OCI-LY1 (cell line): ENCODE measurements around the gene BMP7.
"Not testable (repeated sequence)": the region's sequence is repeated elsewhere in the genome, so short reads cannot be mapped to it uniquely, and the experiment has no call there.

Experiments
- H2AFZ ChIP-seq: fragments of 200-600 bp; sonication (generic), shearing (Covaris generic); 2 replicates; pipeline ENCODE4 v1.6.0; 2014; ENCODE audit warnings: antibody characterized with exemption, mild to moderate bottlenecking, low read length
- H3F3A ChIP-seq: fragments of 200-600 bp; sonication (generic), shearing (Covaris generic); 2 replicates; pipeline ENCODE4 v1.6.0; 2014; ENCODE audit warnings: mild to moderate bottlenecking, antibody characterized with exemption, low read length, moderate library complexity; ENCODE audit not compliant: insufficient read depth
- H3K27ac ChIP-seq: fragments of 200-600 bp; sonication (generic); 2 replicates; pipeline ENCODE4 v1.5.1; 2014; ENCODE audit warnings: low read length, mixed run types, mild to moderate bottlenecking, low read depth; ENCODE audit not compliant: poor library complexity, severe bottlenecking
- H3K27me3 ChIP-seq: fragments of 200-600 bp; sonication (generic); 2 replicates; pipeline ENCODE4 v1.6.0; 2014; ENCODE audit warnings: antibody characterized with exemption, mild to moderate bottlenecking, low read length, moderate library complexity; ENCODE audit not compliant: insufficient read depth
- H3K36me3 ChIP-seq: fragments of 200-600 bp; sonication (generic); 2 replicates; pipeline ENCODE4 v1.6.1; 2014; ENCODE audit warnings: mild to moderate bottlenecking, antibody characterized with exemption, low read length, moderate library complexity, mixed read lengths; ENCODE audit not compliant: insufficient read depth
- H3K4me1 ChIP-seq: fragments of 200-600 bp; sonication (generic); 2 replicates; pipeline ENCODE4 v1.5.1; 2014; ENCODE audit warnings: mild to moderate bottlenecking, low read length, moderate library complexity; ENCODE audit not compliant: insufficient read depth, severe bottlenecking
- H3K4me2 ChIP-seq: fragments of 200-600 bp; sonication (generic), shearing (Covaris generic); 2 replicates; pipeline ENCODE4 v1.6.1; 2014; ENCODE audit warnings: low read length
- H3K4me3 ChIP-seq: fragments of 200-600 bp; sonication (generic); 2 replicates; pipeline ENCODE4 v1.5.1; 2014; ENCODE audit warnings: low read length, low read depth, mild to moderate bottlenecking, mixed read lengths; ENCODE audit not compliant: poor library complexity, severe bottlenecking
- H3K79me2 ChIP-seq: fragments of 200-600 bp; shearing (Covaris generic); 2 replicates; pipeline ENCODE4 v1.6.1; 2016; ENCODE audit warnings: mixed run types, low read length, mixed read lengths; ENCODE audit not compliant: insufficient read depth
- H3K9ac ChIP-seq: fragments of 200-600 bp; sonication (generic), shearing (Covaris generic); 2 replicates; pipeline ENCODE4 v1.6.1; 2014; ENCODE audit warnings: mild to moderate bottlenecking, low read length, mixed read lengths
- H3K9me2 ChIP-seq: fragments of 200-600 bp; sonication (generic), shearing (Covaris generic); 2 replicates; pipeline ENCODE4 v1.6.1; 2014; ENCODE audit warnings: low read depth, mild to moderate bottlenecking, low read length, mixed read lengths
- H3K9me3 ChIP-seq: fragments of 200-600 bp; shearing (Covaris generic); 2 replicates; pipeline ENCODE4 v1.6.1; 2014; ENCODE audit warnings: low read length, mixed read lengths
- H4K20me1 ChIP-seq: fragments of 200-600 bp; sonication (generic), shearing (Covaris generic); 2 replicates; pipeline ENCODE4 v1.6.0; 2016; ENCODE audit warnings: mild to moderate bottlenecking, low read length; ENCODE audit not compliant: insufficient read depth
- EZH2 ChIP-seq: fragments of 200-600 bp; sonication (generic), shearing (Covaris generic); IDR thresholded peaks from 2 replicates; pipeline ENCODE4 v1.8.0; 2017; ENCODE audit warnings: borderline replicate concordance, mixed run types, mild to moderate bottlenecking, antibody characterized with exemption, low read length, moderate library complexity, mixed read lengths
- TF ChIP-seq, protein P1 (sequence below): fragments of 200-600 bp; sonication (generic), shearing (Covaris generic); IDR thresholded peaks from 2 replicates; pipeline ENCODE4 v1.5.1; 2017; ENCODE audit warnings: mild to moderate bottlenecking, antibody characterized with exemption, low read length, moderate library complexity, mixed read lengths

The BMP7 gene

GRCh38 chr20:57159945-57160610, 106.4 kb downstream of the BMP7 start:
- Histone ChIP-seq H3K4me2 (no peak overlapping the region), H3K79me2 (no peaks in the 10 kb centered on the region), H4K20me1 (no peaks in the 10 kb centered on the region), H3K36me3 (no peaks in the 10 kb centered on the region), H3K9me3 (no peaks in the 10 kb centered on the region), H3K27me3 (peaks cover 4% of the 10 kb centered on the region; the same call in 1 of the 2 replicates), H3F3A (no peaks in the 10 kb centered on the region), H3K4me1 (no peaks in the 10 kb centered on the region), H3K4me3 (no peak overlapping the region), H3K9me2 (no peaks in the 10 kb centered on the region), H2AFZ (no peak overlapping the region), H3K9ac (no peak overlapping the region), H3K27ac (no peak overlapping the region)
- TF ChIP-seq EZH2: no peak
- TF ChIP-seq, protein P1, sequence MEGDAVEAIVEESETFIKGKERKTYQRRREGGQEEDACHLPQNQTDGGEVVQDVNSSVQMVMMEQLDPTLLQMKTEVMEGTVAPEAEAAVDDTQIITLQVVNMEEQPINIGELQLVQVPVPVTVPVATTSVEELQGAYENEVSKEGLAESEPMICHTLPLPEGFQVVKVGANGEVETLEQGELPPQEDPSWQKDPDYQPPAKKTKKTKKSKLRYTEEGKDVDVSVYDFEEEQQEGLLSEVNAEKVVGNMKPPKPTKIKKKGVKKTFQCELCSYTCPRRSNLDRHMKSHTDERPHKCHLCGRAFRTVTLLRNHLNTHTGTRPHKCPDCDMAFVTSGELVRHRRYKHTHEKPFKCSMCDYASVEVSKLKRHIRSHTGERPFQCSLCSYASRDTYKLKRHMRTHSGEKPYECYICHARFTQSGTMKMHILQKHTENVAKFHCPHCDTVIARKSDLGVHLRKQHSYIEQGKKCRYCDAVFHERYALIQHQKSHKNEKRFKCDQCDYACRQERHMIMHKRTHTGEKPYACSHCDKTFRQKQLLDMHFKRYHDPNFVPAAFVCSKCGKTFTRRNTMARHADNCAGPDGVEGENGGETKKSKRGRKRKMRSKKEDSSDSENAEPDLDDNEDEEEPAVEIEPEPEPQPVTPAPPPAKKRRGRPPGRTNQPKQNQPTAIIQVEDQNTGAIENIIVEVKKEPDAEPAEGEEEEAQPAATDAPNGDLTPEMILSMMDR: no peak

DNA sequence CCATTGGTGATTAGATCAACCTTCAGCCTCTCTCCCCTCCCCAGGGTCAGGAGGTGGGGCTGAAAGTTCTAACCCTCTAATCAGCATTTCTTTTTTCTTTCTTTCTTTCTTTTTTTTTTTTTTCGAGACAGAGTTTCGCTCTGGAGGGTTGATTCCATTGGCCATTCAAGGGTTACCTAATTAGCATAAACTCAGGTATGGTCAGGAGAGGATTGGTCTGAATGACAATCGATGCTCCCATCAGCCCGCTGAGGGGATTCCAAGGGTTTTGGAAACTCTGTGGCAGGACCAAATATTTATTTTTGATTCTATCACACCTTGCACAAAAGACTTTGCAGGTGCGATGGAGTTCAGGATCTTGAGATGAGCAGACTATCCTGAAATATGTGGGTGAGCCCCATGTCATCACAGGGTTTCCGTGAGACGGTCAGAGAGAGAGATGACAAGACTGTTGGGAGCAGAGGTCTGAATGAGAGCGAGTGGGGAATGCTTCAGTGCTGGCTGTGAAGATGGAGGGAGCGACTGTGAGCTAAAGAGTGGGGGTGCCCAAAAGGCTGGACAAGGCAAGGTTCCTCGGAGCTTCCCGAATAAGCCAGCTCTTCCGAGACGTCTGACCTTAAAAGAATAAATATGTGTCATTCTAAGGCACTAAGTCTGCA, 107.1 kb downstream of the BMP7 start:
- Histone ChIP-seq H3F3A (no peaks in the 10 kb centered on the region), H3K79me2 (no peaks in the 10 kb centered on the region), H3K9me3 (no peaks in the 10 kb centered on the region), H3K4me2 (no peak overlapping the region), H3K9ac (no peak overlapping the region), H3K4me3 (no peak overlapping the region), H3K27me3 (peaks cover 4% of the 10 kb centered on the region; the same call in 1 of the 2 replicates), H3K36me3 (no peaks in the 10 kb centered on the region), H4K20me1 (no peaks in the 10 kb centered on the region), H3K9me2 (no peaks in the 10 kb centered on the region), H2AFZ (no peak overlapping the region), H3K27ac (no peak overlapping the region), H3K4me1 (no peaks in the 10 kb centered on the region)
- TF ChIP-seq EZH2: no peak
- TF ChIP-seq, protein P1: no peak

DNA sequence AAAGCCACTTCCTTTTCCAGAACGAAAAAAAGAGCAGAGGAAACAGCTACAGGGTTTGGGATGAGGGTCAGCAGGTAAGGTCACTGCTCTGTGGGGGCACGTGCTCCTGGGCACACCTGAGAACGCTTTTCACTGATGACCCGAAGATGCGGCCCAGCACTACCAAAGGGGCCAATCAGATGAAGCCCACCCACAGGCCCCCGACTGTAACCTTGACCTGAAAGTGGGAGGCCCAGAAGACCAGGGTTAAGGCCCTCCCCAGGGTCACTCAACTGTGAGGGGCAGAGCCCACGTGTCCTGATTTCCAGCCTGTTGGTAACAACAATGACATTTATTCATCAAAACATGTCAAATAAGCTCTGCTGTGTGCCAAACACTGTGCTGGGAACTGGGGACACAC, 108.0 kb downstream of the BMP7 start:
- TF ChIP-seq EZH2: no peak
- TF ChIP-seq, protein P1: no peak
- no peak overlapping the region for H3K4me2 ChIP-seq

GRCh38 chr20:57157787-57158186, 108.7 kb downstream of the BMP7 start:
- H3K9ac ChIP-seq, H3K27ac ChIP-seq, H3K4me1 ChIP-seq, H3K27me3 ChIP-seq, H3K4me3 ChIP-seq, H4K20me1 ChIP-seq, H3K36me3 ChIP-seq, H3K9me2 ChIP-seq, H3F3A ChIP-seq, H2AFZ ChIP-seq, H3K4me2 ChIP-seq, H3K79me2 ChIP-seq, H3K9me3 ChIP-seq: not testable (repeated sequence)

More for the DNA sequence above, 108.0 kb downstream of the BMP7 start:
- Histone ChIP-seq H3K9me3 (no peaks in the 10 kb centered on the region), H3F3A (no peaks in the 10 kb centered on the region), H3K4me1 (peaks cover under 1% of the 10 kb centered on the region), H3K36me3 (no peaks in the 10 kb centered on the region), H3K9ac (no peak overlapping the region), H3K79me2 (no peaks in the 10 kb centered on the region), H3K4me3 (no peak overlapping the region), H4K20me1 (no peaks in the 10 kb centered on the region), H2AFZ (no peak overlapping the region), H3K9me2 (no peaks in the 10 kb centered on the region), H3K27me3 (peaks cover 4% of the 10 kb centered on the region; the same call in 1 of the 2 replicates), H3K27ac (no peak overlapping the region)
